Endothelial cell of umbilical vein (primary cell): ENCODE measurements around the gene MTA1. TPM values are rescaled to one million over a fixed set of nuclear protein-coding genes. Genes with fewer than 3 reads are reported as not detected.
A peak's percentile ranks its signal among the peaks of the same experiment; 100 is the strongest.

ENCODE experiments used
- BruUV-seq: library from RNA; stranded (reverse); fragments of 400-500 nt; replicated peaks from 2 replicates; lab custom pipeline; 2021; lab: Mats Ljungman, UMichigan
- CTCF ChIA-PET: fragments of 300-600, 350-600 bp; sonication (Branson Sonifier 250); formaldehyde crosslinking; loops from one replicate; lab custom pipeline; 2021; ENCODE audit warnings: antibody characterized with exemption, inconsistent platforms; lab: Charles Lee
- POLR2A ChIA-PET: fragments of 300-600, 350-600 bp; sonication (Branson Sonifier 250); formaldehyde crosslinking; loops from one replicate; lab custom pipeline; 2021; ENCODE audit warnings: antibody characterized with exemption, inconsistent platforms; lab: Charles Lee
- DNase-seq: peaks from one replicate; pipeline ENCODE4 v3.0.0-alpha.2; 2011; ENCODE audit warnings: low read depth, low spot score
- FAIRE-seq: peaks from 2 replicates; lab custom pipeline; 2011; peaks lifted over from hg19 to GRCh38; lab: Jason Lieb, UNC
- H2AFZ ChIP-seq: 2 replicates; pipeline ENCODE4 v1.6.0; 2012; ENCODE audit warnings: low read depth, low read length, control low read depth, inconsistent platforms
- H3K27ac ChIP-seq: 2 replicates; pipeline ENCODE4 v1.5.1; 2011; ENCODE audit warnings: low read depth, mild to moderate bottlenecking, control low read depth, low read length, moderate library complexity; ENCODE audit not compliant: insufficient read depth
- H3K27me3 ChIP-seq, 2 experiments: 2 replicates each; pipeline versions ENCODE4 v1.6.0 to v1.6.1; 2011; ENCODE audit warnings: low read length in 2 of 2, mixed read lengths in 1 of 2; ENCODE audit not compliant: control insufficient read depth in 2 of 2, insufficient read depth in 2 of 2
- H3K36me3 ChIP-seq, 2 experiments: 2 replicates in 1 of 2; 3 replicates in 1 of 2; pipeline ENCODE4 v1.5.1; 2011; ENCODE audit warnings: low read length in 2 of 2, mild to moderate bottlenecking in 1 of 2, moderate library complexity in 1 of 2; ENCODE audit not compliant: control insufficient read depth in 2 of 2, insufficient read depth in 2 of 2; ENCODE audit errors: extremely low read depth in 1 of 2
- H3K4me1 ChIP-seq: 3 replicates; pipeline ENCODE4 v1.5.1; 2011; ENCODE audit warnings: mild to moderate bottlenecking, low read length; ENCODE audit not compliant: control insufficient read depth, insufficient read depth; ENCODE audit errors: extremely low read depth
- H3K4me2 ChIP-seq: 2 replicates; pipeline ENCODE4 v1.6.1; 2011; ENCODE audit warnings: low read length, control low read depth, mixed read lengths; ENCODE audit not compliant: insufficient read depth
- H3K4me3 ChIP-seq, 3 experiments: fragments of 200-600 bp in 1 of 3; sonication (generic), shearing (Covaris generic) in 1 of 3; replicated peaks in 1 of 3; 2 replicates each; pipeline ENCODE4 v1.5.1; 2011 to 2016; ENCODE audit warnings: control low read depth in 3 of 3, low read length in 3 of 3, mild to moderate bottlenecking in 2 of 3, inconsistent platforms in 1 of 3, low read depth in 1 of 3, moderate library complexity in 1 of 3; ENCODE audit not compliant: insufficient read depth in 1 of 3
- H3K79me2 ChIP-seq: 2 replicates; pipeline ENCODE4 v1.6.0; 2012; ENCODE audit warnings: low read length, inconsistent platforms; ENCODE audit not compliant: control insufficient read depth, insufficient read depth
- H3K9ac ChIP-seq: replicated peaks from 2 replicates; pipeline ENCODE3; 2011; ENCODE audit warnings: low read length, control low read depth; ENCODE audit not compliant: insufficient read depth; ENCODE audit errors: extremely low read depth
- H3K9me1 ChIP-seq: replicated peaks from 3 replicates; pipeline ENCODE4 v1.6.0; 2011; ENCODE audit warnings: mild to moderate bottlenecking, low read length; ENCODE audit not compliant: control insufficient read depth, insufficient read depth; ENCODE audit errors: extremely low read depth
- H3K9me3 ChIP-seq: replicated peaks from 2 replicates; pipeline ENCODE4 v1.5.1; 2012; ENCODE audit warnings: low read length, inconsistent platforms; ENCODE audit not compliant: control insufficient read depth, insufficient read depth
- H4K20me1 ChIP-seq: replicated peaks from 2 replicates; pipeline ENCODE3; 2011; ENCODE audit warnings: mild to moderate bottlenecking, low read length; ENCODE audit not compliant: control insufficient read depth, insufficient read depth; ENCODE audit errors: extremely low read depth
- EZH2 ChIP-seq: IDR thresholded peaks from 2 replicates; pipeline ENCODE4 v1.6.1; 2012; ENCODE audit warnings: borderline replicate concordance, low read depth, mild to moderate bottlenecking, moderate library complexity, low read length, inconsistent platforms; ENCODE audit not compliant: severe bottlenecking
- GATA2 ChIP-seq: IDR thresholded peaks from 2 replicates; pipeline ENCODE4 v1.7.0; 2011; ENCODE audit warnings: low read depth, mild to moderate bottlenecking, moderate library complexity, mixed read lengths, low read length; ENCODE audit not compliant: insufficient read length, insufficient read depth
- JUN ChIP-seq: IDR thresholded peaks from 2 replicates; pipeline ENCODE4 v1.6.1; 2011; ENCODE audit warnings: borderline replicate concordance, low read depth; ENCODE audit not compliant: insufficient read length, insufficient read depth
- MYC ChIP-seq: IDR thresholded peaks from one replicate; pipeline ENCODE4 v1.6.1; 2011; ENCODE audit warnings: mild to moderate bottlenecking, low read depth, low read length
- POLR2AphosphoS5 ChIP-seq: IDR thresholded peaks from 2 replicates; pipeline ENCODE4 v1.6.1; 2012; ENCODE audit warnings: low read depth, mild to moderate bottlenecking, control low read depth, low read length, moderate library complexity; ENCODE audit not compliant: insufficient read depth
- dilution Hi-C: fragments of 300-500 bp; cut with MboI; formaldehyde crosslinking; loops from one replicate; pipeline ENCODE4 v1.15.0; 2019; ENCODE audit warnings: low sequenced_read_pairs; ENCODE audit not compliant: extremely low pct_ligation_motif_present
- intact Hi-C: fragments of 100-400 bp; cut with micrococcal nuclease; formaldehyde crosslinking; loops from one replicate; pipeline ENCODE4 v1.10.0; 2022
- polyA plus RNA-seq, 4 experiments: library from polyadenylated mRNA; depleted of rRNA in 3 of 4; stranded (reverse) in 3 of 4; unstranded in 1 of 4; fragments of >200 nt; gene quantifications; 2 replicates each; pipeline versions ENCODE4 v1.2.1 to v1.2.3, GENCODE V29; 2011 to 2012; ENCODE audit warnings: missing spikeins in 1 of 4
- total RNA-seq: library from RNA; stranded (reverse); gene quantifications from 2 replicates; pipeline ENCODE4 v1.2.3, GENCODE V29; 2021

MTA1 gene
- total and polyA plus RNA-seq, 2 donors (not counting 3 experiments of a cell fraction or from before 2014, with no cell fraction given): 85.2 to 167 TPM

GRCh38 chr14:105484069-105484996, 64.7 kb downstream of the MTA1 start:
- DNase-seq (peak; percentile 28), FAIRE-seq (no peak)
- Histone ChIP-seq H3K27me3 (peaks cover 0 to 12% of the 10 kb centered on the region in 2 experiments), H3K9me3 (no peaks in the 10 kb centered on the region), H3K4me2 (no peak overlapping the region), H3K27ac (no peak overlapping the region), H3K4me3 (no peak overlapping the region), H2AFZ (no peak overlapping the region), H3K9me1 (no peaks in the 10 kb centered on the region), H3K36me3 (peaks cover 3% of the 10 kb centered on the region in 2 experiments), H3K4me1 (peaks cover 14% of the 10 kb centered on the region), H3K79me2 (no peaks in the 10 kb centered on the region), H3K9ac (no peak overlapping the region), H4K20me1 (no peaks in the 10 kb centered on the region)
- TF ChIP-seq GATA2 (no peak), JUN (no peak), MYC (no peak), EZH2 (no peak)
- dilution Hi-C loops: no loop called here
- intact Hi-C loops: no loop called here
- POLR2A ChIA-PET: no interaction called here
- no TSS peak for BruUV-seq
- CTCF ChIA-PET: interaction anchor here (1.0 to 1.2 kb wide), 2 partner anchors 13 to 119 kb away, joined by 3 read pairs; no protein-coding TSS in a partner anchor

- dilution Hi-C loops: no loop called here
- TF ChIP-seq EZH2 (no peak), POLR2AphosphoS5 (no peak), GATA2 (no peak)
- Histone ChIP-seq H2AFZ (no peak overlapping the region), H3K9ac (no peak overlapping the region), H4K20me1 (no peaks in the 10 kb centered on the region), H3K4me3 (no peak overlapping the region), H3K4me1 (peaks cover 16% of the 10 kb centered on the region), H3K27ac (no peak overlapping the region), H3K4me2 (no peak overlapping the region), H3K27me3 (peaks cover 0 to 12% of the 10 kb centered on the region in 2 experiments), H3K9me3 (no peaks in the 10 kb centered on the region), H3K36me3 (no peaks in the 10 kb centered on the region), H3K79me2 (no peaks in the 10 kb centered on the region), H3K9me1 (no peaks in the 10 kb centered on the region)
- no TSS peak for BruUV-seq
- DNase-seq: no peak
- intact Hi-C loops: no loop called here
- no peak for FAIRE-seq
- CTCF ChIA-PET: interaction anchor here (1.0 to 1.2 kb wide), 2 partner anchors 14 to 120 kb away, joined by 3 read pairs; no protein-coding TSS in a partner anchor
- POLR2A ChIA-PET: no interaction called here
Measured at GRCh38 chr14:105484997-105485393, 65.4 kb downstream of the MTA1 start.
